Measurements from ENCODE around the gene FAM89B. TPM values are rescaled to one million over a fixed set of nuclear protein-coding genes. Genes with fewer than 3 reads are reported as not detected.
"Not testable (repeated sequence)": the region's sequence is repeated elsewhere in the genome, so short reads cannot be mapped to it uniquely, and the experiment has no call there.

The FAM89B gene
- 10 to 100 TPM; 12.0 to 44.1 (median 23.9) TPM for total RNA-seq

DNA sequence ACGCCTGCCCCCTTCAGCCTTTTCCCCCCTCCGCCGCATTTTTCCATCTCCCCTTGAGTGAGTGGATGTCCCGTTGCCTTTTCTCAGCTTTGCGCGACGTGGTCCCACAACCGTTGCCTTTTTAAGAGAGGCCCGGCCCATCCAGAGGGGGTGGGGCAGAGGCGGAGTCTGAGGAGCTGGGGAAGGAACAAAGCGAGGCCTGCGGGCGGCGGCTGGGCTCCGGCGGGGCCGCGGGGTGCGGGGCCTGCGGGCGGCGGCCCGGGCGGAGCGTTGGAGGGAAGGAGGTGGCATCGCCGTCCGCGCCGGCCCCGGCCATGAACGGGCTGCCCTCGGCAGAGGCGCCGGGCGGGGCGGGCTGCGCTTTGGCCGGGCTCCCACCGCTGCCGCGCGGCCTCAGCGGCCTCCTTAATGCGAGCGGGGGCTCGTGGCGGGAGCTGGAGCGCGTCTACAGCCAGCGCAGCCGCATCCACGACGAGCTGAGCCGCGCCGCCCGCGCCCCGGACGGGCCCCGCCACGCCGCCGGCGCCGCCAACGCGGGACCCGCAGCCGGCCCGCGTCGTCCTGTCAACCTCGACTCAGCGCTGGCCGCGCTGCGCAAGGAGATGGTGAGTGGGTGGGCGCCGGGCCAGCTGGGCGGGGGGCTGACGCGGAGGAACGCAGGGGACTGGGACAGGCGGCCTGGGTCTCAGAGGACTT, at the start of gene FAM89B:
TSS of gene FAM89B (plus strand) at position 183 of the 696 bp plus-strand sequence. CDS start at position 315, 132 bp downstream.
- H3K36me3 ChIP-seq, result peaks cover 0 to 13% (median 0%) of the 10 kb centered on the region in 3 donors
- H3K4me3 ChIP-seq, result peak within 1 kb of the TSS; percentile 80 to 92 (median 84)
- TF ChIP-seq POLR2A (IDR thresholded peaks at IDR 0.05), result peak in 3 of 4 donors; percentile 39 to 72 (median 68)
- TF ChIP-seq, protein P1, sequence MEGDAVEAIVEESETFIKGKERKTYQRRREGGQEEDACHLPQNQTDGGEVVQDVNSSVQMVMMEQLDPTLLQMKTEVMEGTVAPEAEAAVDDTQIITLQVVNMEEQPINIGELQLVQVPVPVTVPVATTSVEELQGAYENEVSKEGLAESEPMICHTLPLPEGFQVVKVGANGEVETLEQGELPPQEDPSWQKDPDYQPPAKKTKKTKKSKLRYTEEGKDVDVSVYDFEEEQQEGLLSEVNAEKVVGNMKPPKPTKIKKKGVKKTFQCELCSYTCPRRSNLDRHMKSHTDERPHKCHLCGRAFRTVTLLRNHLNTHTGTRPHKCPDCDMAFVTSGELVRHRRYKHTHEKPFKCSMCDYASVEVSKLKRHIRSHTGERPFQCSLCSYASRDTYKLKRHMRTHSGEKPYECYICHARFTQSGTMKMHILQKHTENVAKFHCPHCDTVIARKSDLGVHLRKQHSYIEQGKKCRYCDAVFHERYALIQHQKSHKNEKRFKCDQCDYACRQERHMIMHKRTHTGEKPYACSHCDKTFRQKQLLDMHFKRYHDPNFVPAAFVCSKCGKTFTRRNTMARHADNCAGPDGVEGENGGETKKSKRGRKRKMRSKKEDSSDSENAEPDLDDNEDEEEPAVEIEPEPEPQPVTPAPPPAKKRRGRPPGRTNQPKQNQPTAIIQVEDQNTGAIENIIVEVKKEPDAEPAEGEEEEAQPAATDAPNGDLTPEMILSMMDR (IDR thresholded peaks at IDR 0.05), result no peak
- intact Hi-C loops (cut with DNase I), result loop anchor here (5.0 kb wide), 1 partner anchor 35 kb away; no protein-coding TSS in a partner anchor
- H3K27me3 ChIP-seq, result no peaks in the 10 kb centered on the region
- H3K27ac ChIP-seq, result peak within 1 kb of the TSS; percentile 96 to 99 (median 98)
- DNase-seq, result peak; percentile 62
- peaks cover 50 to 86% (median 64%) of the 10 kb centered on the region in 3 donors for H3K4me1 ChIP-seq
- H3K9me3 ChIP-seq, result no peaks in the 10 kb centered on the region
- whole genome bisulfite sequencing, 2 donors, result 0 to 3% methylated on average over 7 to 9 of the region's 86 CpGs

DNA sequence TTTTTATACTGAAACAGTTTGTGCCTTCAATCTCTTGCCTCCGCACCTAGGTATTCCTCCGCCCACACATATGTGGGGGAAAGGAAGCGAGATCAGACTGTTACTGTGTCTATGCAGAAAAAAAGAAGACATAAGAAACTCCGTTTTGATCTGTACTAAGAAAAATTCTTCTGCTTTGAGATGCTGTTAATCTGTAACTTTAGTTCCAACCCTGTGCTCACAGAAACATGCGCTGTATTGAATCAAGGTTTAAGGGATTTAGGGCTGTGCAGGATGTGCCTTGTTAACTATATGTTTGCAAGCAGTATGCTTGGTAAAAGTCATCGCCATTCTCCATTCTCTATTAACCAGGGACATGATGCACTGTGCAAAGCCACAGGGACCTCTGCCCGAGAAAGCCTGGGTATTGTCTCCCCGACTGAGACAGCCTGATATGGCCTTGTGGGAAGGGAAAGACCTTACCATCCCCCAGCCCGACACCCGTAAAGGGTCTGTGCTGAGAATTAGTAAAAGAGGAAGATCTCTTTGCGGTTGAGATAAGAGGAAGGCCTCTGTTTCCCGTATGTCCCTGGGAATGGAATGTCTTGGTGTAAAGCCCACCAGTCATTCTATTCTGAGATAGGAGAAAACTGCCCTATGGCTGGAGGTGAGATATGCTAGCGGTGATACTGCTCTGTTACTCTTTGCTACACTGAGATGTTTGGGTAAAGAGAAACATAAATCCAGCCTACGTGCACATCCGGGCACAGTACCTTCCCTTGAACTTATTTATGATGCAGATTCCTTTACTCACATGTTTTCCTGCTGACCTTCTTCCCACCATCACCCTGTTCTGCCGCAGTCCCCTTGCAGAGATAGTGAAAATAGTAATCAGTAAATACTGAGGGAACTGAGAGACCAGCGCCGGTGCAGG, 49.4 kb upstream of the FAM89B start:
- Histone ChIP-seq H3K4me1 (peaks cover 20 to 38% (median 22%) of the 10 kb centered on the region in 3 donors), H3K36me3 (peaks cover 0 to 20% (median 0%) of the 10 kb centered on the region in 3 donors), H3K4me3 (peak overlapping the region in 1 of 4 donors; percentile 21), H3K27ac (peak overlapping the region in 3 of 4 donors; percentile 81 to 96 (median 84))
- H3K9me3 ChIP-seq; intact Hi-C loops (cut with DNase I); DNase-seq; H3K27me3 ChIP-seq: not testable (repeated sequence)
- 72 to 78% methylated on average over 18 of the region's 18 CpGs for WGBS, 2 donors

DNA sequence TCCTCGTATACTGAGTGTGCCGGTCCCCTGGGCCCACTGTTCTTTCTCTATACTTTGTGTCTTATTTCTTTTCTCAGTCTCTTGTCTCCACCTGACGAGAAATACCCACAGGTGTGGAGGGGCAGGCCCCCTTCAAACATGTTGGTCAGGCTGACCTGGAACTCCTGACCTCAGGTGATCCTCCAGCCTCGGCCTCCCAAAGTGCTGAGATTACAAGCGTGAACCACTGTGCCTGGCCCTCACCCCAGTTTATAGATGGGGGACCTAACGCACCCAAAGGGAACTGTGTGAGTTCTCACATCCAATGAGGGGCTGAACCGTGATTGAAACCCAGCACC, 48.7 kb upstream of the FAM89B start:
- peak overlapping the region in 3 of 4 donors; percentile 81 to 96 (median 84) for H3K27ac ChIP-seq
- intact Hi-C loops (cut with DNase I), result not testable (repeated sequence)

DNA sequence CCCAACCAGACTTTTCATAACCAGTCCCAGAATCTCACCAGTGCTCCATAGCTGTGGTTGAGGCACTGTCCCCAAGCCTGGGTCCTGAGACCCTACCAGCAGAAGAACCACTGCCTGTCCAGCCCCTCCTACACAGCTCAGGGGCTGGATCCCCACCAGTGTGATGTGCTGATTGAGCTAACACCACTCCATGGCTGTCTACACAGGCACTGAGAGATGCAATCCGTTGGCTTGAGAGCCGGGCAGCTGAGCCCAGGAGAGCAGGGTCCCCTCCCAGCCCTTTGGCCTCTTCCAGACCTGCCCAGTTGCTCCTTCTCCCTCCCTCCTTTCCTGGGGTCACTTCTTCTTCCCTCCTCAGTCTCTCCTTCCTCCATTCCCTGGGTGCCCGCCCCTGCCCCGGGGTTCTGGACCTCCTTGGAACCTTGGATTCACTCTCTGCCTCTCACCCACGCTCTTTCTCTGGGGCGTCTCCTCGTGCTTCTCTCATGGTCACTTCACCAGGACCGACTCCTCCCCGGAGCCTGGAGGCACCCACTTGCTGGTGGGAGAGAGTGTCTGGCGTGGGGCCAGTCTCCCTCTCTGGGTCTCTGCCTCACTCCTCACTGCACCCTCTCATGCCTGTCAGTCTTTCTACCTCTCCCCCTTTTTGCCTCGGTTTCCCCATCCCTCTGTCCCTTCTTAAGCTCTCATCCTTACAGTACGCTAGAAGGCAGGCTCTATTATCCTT, 48.2 kb upstream of the FAM89B start:
- WGBS, 2 donors, result 31 to 36% methylated on average over 12 of the region's 12 CpGs

More for the DNA sequence above, 48.7 kb upstream of the FAM89B start:
- H3K36me3 ChIP-seq, result peaks cover 0 to 26% (median 0%) of the 10 kb centered on the region in 3 donors
- not testable (repeated sequence) for H3K9me3 ChIP-seq, DNase-seq, H3K27me3 ChIP-seq
- H3K4me1 ChIP-seq, result peaks cover 20 to 38% (median 22%) of the 10 kb centered on the region in 3 donors
- H3K4me3 ChIP-seq, result peak overlapping the region in 1 of 4 donors; percentile 21
- 77 to 83% methylated on average over 4 to 6 of the region's 7 CpGs for WGBS, 2 donors

DNA sequence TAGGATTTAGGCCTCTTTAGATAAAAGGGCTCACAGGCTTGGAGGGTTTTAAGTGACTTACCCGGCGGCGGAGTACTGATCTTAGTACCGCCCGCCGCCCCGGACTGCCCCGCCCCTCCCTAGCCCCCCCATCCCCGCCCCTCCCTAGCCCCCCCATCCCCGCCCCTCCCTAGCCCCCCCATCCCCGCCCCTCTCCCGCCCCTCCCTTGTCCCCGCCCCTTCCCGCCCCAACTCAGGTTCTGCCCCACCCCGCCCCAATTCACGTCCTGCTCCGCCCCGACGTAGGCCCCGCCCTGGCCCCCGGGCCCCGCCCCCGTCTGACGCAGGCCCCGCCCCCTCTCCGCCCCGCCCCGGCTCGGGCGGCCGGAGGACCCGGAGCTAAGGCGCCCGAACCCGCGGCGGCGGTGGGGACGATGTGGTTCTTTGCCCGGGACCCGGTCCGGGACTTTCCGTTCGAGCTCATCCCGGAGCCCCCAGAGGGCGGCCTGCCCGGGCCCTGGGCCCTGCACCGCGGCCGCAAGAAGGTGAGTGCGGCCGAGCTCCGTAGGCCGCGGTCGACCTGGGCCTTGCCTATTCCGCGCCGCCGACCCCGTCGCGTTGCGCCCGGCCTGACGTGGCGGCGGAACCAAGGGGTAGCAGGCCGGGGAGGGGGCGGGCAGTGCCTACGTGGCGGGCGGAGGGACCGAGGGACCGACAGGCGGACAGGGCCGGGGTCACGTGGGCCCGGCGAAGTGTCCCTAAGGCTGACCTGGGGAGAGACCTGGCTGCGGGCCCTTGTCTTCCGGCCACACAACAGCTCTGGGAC, 47.4 kb upstream of the FAM89B start, which contains the start of gene SCYL1:
TSS of gene SCYL1 (plus strand) at position 343 of the 805 bp plus-strand sequence. CDS start at position 414, 71 bp downstream.
- TF ChIP-seq POLR2A (IDR thresholded peaks at IDR 0.05), result peak in 2 of 4 donors; percentile 49 to 72
- TF ChIP-seq, protein P1 (IDR thresholded peaks at IDR 0.05), result peak in 1 of 6 experiments; percentile 4
- peak; percentile 46 for DNase-seq
- Histone ChIP-seq H3K27ac (peak within 1 kb of the TSS; percentile 83 to 96 (median 90)), H3K4me3 (peak within 1 kb of the TSS; percentile 66 to 99 (median 85)), H3K27me3 (no peaks in the 10 kb centered on the region), H3K36me3 (peaks cover 0 to 39% (median 0%) of the 10 kb centered on the region in 3 donors), H3K4me1 (peaks cover 20 to 43% (median 22%) of the 10 kb centered on the region in 3 donors), H3K9me3 (no peaks in the 10 kb centered on the region)
- 2 to 6% methylated on average over 5 to 12 of the region's 82 CpGs for WGBS, 2 donors
- intact Hi-C loops (cut with DNase I), result no loop called here

More for the DNA sequence above, 48.2 kb upstream of the FAM89B start:
- Histone ChIP-seq H3K27me3 (no peaks in the 10 kb centered on the region), H3K9me3 (no peaks in the 10 kb centered on the region), H3K4me1 (peaks cover 20 to 41% (median 22%) of the 10 kb centered on the region in 3 donors), H3K36me3 (peaks cover 0 to 32% (median 0%) of the 10 kb centered on the region in 3 donors), H3K4me3 (peak overlapping the region in 3 of 4 donors; percentile 30 to 99 (median 85)), H3K27ac (peak overlapping the region; percentile 55 to 96 (median 82))
- DNase-seq, result no peak
- intact Hi-C loops (cut with DNase I), result no loop called here
- TF ChIP-seq, protein P1 (IDR thresholded peaks at IDR 0.05), result no peak
- TF ChIP-seq POLR2A (IDR thresholded peaks at IDR 0.05), result no peak
